ENCODE results near the gene SBF1.

Gene SBF1

DNA sequence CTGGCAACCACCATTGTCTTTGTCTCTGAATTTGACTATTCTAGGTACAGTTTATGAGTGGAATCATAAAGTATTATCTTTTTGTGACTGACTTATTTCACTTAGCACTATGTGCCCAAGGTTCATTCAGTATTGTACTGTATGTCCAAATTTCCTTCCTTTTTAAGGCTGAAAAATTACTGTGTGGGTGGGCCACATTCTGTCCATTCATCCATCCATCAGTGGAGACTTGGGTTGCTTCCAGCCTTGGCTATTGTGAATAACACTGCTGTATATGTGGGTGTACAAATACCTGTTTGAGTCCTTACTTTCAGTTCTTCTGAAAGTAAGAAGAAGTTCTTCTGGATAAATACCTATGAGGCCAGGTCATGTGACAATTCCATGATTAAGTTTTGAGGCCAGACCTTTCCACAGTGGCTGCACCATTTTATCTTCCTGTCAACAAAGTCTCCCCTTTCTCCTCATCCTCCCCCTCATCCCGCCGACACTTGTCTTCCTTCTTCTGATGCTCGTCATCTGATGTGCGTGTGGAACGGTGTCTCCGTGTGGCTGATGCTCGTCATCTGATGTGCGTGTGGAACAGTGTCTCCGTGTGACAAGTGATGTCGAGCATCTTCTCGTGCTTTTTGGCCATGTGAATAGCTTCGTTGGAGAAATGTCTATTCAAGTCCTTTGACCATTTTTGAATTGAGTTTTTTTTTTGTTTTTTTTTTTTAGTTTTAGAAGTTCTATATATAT lies 49.5 kb downstream of the SBF1 start:
- Mint-ChIP-seq H3K4me1 (no peaks in the 10 kb centered on the region), H3K9me3 (no peaks in the 10 kb centered on the region), H3K4me3 (no peak overlapping the region), H3K27me3 (no peaks in the 10 kb centered on the region), H3K27ac (ENCODE audit: low read depth) (no peak overlapping the region), H3K36me3 (ENCODE audit: insufficient read depth) (peaks cover 65% of the 10 kb centered on the region)
- no peak for ATAC-seq (replicated peaks; ENCODE audit: extremely low read depth, poor library complexity, severe bottlenecking)
- no peak for DNase-seq (ENCODE audit: low spot score in 2 of 2)

DNA sequence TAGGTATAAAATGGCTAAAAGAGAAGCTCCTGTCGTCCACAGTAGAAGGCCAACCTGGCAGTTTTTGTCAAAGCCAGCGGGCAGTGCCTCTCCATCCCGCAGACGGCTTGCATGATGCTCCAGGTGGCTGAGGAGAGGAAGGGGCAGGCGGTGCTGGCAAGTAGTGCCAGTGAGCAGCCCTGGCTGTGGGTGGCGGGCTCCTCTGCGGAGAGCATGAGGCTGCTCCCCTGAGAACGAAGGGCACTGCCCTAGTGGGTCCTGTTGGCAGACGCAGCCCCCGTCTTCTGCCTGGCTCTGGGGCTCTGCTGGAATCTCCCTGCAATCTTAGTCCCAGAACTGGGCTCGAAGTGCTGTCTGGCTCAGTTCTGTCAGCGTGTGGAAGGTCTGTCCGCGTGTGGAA lies 50.9 kb downstream of the SBF1 start:
- DNase-seq (ENCODE audit: low spot score in 2 of 2): no peak
- H3K27me3 Mint-ChIP-seq: no peaks in the 10 kb centered on the region
- no peaks in the 10 kb centered on the region for H3K9me3 Mint-ChIP-seq
- H3K36me3 Mint-ChIP-seq (ENCODE audit: insufficient read depth): peaks cover 58% of the 10 kb centered on the region
- no peak overlapping the region for H3K4me3 Mint-ChIP-seq
- H3K4me1 Mint-ChIP-seq: no peaks in the 10 kb centered on the region
- H3K27ac Mint-ChIP-seq (ENCODE audit: low read depth): no peak overlapping the region
- ATAC-seq (replicated peaks; ENCODE audit: extremely low read depth, poor library complexity, severe bottlenecking): no peak

DNA sequence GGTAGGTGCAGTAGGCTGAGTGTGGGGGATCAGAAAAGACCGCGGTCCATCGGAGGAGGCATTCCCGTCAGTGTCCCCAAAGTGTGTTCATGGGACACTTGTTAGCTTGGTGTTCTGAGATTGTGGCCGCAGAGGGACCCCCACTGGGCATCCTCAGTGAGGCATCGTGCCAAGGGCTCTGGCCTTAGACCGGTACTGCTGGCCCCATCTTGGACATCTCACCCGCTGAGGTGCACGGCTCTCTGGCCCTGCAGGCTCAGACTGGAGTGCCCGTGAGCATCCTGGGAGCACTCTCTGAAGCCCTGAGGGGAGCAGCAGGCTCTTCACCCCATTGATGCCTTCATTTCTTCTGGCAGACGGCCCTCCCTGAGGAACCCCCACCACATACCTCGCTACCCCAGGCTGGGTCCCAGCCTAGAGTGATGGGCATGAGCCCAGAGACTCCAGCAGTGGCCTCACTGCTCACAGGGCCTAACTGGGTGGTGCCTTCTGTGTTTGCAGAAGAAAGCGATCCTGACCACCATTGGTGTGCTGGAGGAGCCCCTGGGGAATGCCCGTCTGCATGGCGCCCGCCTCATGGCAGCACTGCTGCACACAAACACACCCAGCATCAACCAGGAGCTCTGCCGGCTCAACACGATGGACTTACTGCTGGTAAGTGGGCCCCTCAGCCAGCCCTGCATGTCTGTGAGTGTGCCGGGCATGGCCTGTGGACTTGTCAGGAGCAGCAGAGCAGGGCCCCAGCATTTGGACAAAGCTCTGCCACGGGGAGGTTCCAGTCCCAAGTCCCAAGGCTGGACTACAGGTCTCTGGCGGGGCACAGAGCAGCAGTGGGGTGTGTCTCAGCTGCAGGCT lies 51.6 kb downstream of the SBF1 start:
- peaks cover 54% of the 10 kb centered on the region for H3K36me3 Mint-ChIP-seq (ENCODE audit: insufficient read depth)

DNA sequence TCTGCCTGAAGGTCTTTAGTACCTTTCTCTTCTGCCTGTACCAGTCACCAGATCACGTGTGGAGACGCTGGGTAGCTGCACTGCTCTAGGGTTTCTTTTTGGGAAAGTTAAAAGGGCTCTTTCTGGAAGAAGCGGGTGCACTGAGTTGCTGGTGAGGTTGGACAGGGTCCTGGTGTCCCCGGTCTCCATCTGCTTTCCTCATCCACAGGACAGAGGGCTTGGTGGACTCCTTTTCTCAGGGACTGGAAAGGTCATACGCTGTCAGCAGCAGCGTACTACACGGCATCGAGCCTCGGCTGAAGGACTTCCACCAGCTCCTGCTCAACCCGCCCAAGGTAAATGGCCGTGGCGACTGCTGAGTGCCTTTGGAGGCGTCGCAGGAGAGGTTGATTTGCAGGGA lies 52.8 kb downstream of the SBF1 start:
- no peak for ATAC-seq (replicated peaks; ENCODE audit: extremely low read depth, poor library complexity, severe bottlenecking)
- Mint-ChIP-seq H3K4me3 (no peak overlapping the region), H3K9me3 (no peaks in the 10 kb centered on the region), H3K27me3 (no peaks in the 10 kb centered on the region), H3K36me3 (ENCODE audit: insufficient read depth) (peaks cover 51% of the 10 kb centered on the region), H3K27ac (ENCODE audit: low read depth) (no peak overlapping the region), H3K4me1 (no peaks in the 10 kb centered on the region)
- no peak for DNase-seq (ENCODE audit: low spot score in 2 of 2)

More for the DNA sequence above, 51.6 kb downstream of the SBF1 start:
- ATAC-seq (replicated peaks; ENCODE audit: extremely low read depth, poor library complexity, severe bottlenecking) (no peak), DNase-seq (ENCODE audit: low spot score in 2 of 2) (no peak)
- H3K4me1 Mint-ChIP-seq: no peaks in the 10 kb centered on the region
- no peak overlapping the region for H3K27ac Mint-ChIP-seq (ENCODE audit: low read depth)
- no peak overlapping the region for H3K4me3 Mint-ChIP-seq
- H3K9me3 Mint-ChIP-seq: no peaks in the 10 kb centered on the region
- no peaks in the 10 kb centered on the region for H3K27me3 Mint-ChIP-seq

GRCh38 chr22:50420581-50420980 lies 54.3 kb downstream of the SBF1 start:
- DNase-seq (ENCODE audit: low spot score in 2 of 2): no peak
- H3K27ac Mint-ChIP-seq (ENCODE audit: low read depth): no peak overlapping the region
- no peak for ATAC-seq (replicated peaks; ENCODE audit: extremely low read depth, poor library complexity, severe bottlenecking)
- H3K9me3 Mint-ChIP-seq: no peaks in the 10 kb centered on the region
- H3K4me3 Mint-ChIP-seq: no peak overlapping the region
- no peaks in the 10 kb centered on the region for H3K4me1 Mint-ChIP-seq
- no peaks in the 10 kb centered on the region for H3K27me3 Mint-ChIP-seq
- peaks cover 48% of the 10 kb centered on the region for H3K36me3 Mint-ChIP-seq (ENCODE audit: insufficient read depth)

GRCh38 chr22:50420015-50420414 lies 54.8 kb downstream of the SBF1 start:
- H3K27ac Mint-ChIP-seq (ENCODE audit: low read depth): no peak overlapping the region
- ATAC-seq (replicated peaks; ENCODE audit: extremely low read depth, poor library complexity, severe bottlenecking) (no peak), DNase-seq (ENCODE audit: low spot score in 2 of 2) (no peak)
- H3K4me1 Mint-ChIP-seq: no peaks in the 10 kb centered on the region
- no peaks in the 10 kb centered on the region for H3K9me3 Mint-ChIP-seq
- H3K27me3 Mint-ChIP-seq: no peaks in the 10 kb centered on the region
- H3K36me3 Mint-ChIP-seq (ENCODE audit: insufficient read depth): peaks cover 50% of the 10 kb centered on the region
- H3K4me3 Mint-ChIP-seq: no peak overlapping the region

- ATAC-seq (replicated peaks; ENCODE audit: extremely low read depth, poor library complexity, severe bottlenecking) (no peak), DNase-seq (ENCODE audit: low spot score in 2 of 2) (no peak)
- Mint-ChIP-seq H3K27ac (ENCODE audit: low read depth) (no peak overlapping the region), H3K36me3 (ENCODE audit: insufficient read depth) (peaks cover 45% of the 10 kb centered on the region), H3K4me3 (no peak overlapping the region), H3K4me1 (no peaks in the 10 kb centered on the region), H3K9me3 (no peaks in the 10 kb centered on the region), H3K27me3 (no peaks in the 10 kb centered on the region)
Observed at GRCh38 chr22:50419116-50419515, 55.7 kb downstream of the SBF1 start.

GRCh38 chr22:50418624-50419023 lies 56.2 kb downstream of the SBF1 start:
- DNase-seq (ENCODE audit: low spot score in 2 of 2) (no peak), ATAC-seq (replicated peaks; ENCODE audit: extremely low read depth, poor library complexity, severe bottlenecking) (no peak)
- Mint-ChIP-seq H3K4me1 (no peaks in the 10 kb centered on the region), H3K9me3 (no peaks in the 10 kb centered on the region), H3K27ac (ENCODE audit: low read depth) (no peak overlapping the region), H3K36me3 (ENCODE audit: insufficient read depth) (peaks cover 41% of the 10 kb centered on the region), H3K27me3 (no peaks in the 10 kb centered on the region), H3K4me3 (no peak overlapping the region)

DNA sequence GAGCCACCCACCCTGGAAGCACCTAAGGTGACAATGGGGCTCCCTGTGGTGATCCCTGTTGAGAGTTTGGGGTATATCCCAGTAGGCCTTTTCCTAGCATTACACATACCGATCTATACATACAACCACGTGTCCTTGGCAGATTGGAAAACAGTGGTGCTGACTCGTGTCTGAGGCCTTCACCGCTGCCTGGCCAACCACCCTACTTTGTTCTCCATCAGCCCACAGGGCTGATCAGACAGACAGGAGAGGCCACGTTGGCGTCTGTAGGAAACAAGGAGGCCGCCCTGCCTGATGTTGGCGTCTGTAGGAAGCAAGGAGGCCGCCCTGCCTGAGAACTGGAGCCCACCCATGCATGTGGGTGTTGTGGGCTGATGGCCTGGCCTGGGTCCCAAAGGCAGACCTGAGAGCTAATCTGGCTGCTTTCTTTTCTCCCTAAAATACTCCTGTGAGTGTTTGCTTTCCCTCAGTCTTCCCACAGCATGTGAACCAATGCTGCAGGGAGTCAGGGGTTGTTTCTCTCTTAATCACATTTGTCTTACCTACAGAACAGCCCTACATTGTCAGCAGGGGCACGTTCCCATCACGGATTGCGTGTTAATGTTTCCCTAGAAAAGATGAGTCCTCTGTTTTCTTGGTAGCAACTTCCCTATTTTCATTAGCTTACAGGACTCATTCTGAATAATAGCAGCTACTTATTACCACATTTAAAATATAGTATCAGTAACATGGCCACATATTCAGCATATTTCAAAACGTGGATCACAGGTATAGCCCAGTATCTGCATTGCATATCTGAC lies 57.2 kb downstream of the SBF1 start:
- peaks cover 37% of the 10 kb centered on the region for H3K36me3 Mint-ChIP-seq (ENCODE audit: insufficient read depth)
- DNase-seq (ENCODE audit: low spot score in 2 of 2) (no peak), ATAC-seq (replicated peaks; ENCODE audit: extremely low read depth, poor library complexity, severe bottlenecking) (no peak)
- H3K4me3 Mint-ChIP-seq: no peak overlapping the region
- no peaks in the 10 kb centered on the region for H3K9me3 Mint-ChIP-seq
- H3K4me1 Mint-ChIP-seq: no peaks in the 10 kb centered on the region
- H3K27ac Mint-ChIP-seq (ENCODE audit: low read depth): no peak overlapping the region
- no peaks in the 10 kb centered on the region for H3K27me3 Mint-ChIP-seq

DNA sequence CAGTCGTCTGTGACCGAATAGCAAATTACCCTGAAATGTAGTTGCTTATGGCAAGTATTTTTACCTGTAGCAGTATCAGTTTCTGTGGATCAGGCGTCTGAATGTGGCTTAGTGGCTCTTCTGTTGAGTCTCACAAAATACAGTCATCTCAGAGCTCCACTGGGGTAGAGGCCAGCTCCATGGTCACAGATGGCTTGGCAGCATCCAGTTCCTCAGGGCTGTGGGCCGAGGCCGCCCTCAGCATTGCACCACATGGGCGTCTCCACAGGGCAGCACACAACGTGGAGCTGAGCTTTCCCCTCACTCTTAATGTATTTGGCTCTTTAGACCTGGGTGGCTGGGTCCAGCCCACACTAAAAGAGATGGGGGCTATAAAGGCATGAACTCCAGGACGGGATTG lies 57.8 kb downstream of the SBF1 start:
- ATAC-seq (replicated peaks; ENCODE audit: extremely low read depth, poor library complexity, severe bottlenecking): no peak
- Mint-ChIP-seq H3K27ac (ENCODE audit: low read depth) (no peak overlapping the region), H3K36me3 (ENCODE audit: insufficient read depth) (peaks cover 37% of the 10 kb centered on the region), H3K27me3 (no peaks in the 10 kb centered on the region), H3K4me3 (no peak overlapping the region), H3K9me3 (no peaks in the 10 kb centered on the region), H3K4me1 (no peaks in the 10 kb centered on the region)
- no peak for DNase-seq (ENCODE audit: low spot score in 2 of 2)

DNA sequence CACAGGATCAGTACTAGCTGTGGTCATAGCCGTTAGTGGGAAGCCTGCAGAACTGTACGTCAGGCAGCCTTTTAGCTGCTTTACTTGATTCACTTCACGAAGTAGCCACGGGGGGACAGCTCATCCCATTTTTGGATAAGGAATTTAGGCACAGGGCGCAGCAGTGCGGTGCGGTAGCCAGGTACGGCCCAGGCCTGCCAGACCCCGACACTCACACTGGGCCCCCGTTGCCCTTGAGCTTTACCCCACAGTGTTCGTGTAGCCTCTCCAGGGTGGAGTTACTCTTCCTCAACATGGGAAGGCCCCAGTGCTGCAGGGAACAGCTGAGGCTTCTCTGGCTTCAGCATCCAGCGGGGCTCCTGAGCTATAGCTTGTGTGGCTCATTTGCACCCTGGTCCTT lies 59.4 kb downstream of the SBF1 start:
- Mint-ChIP-seq H3K27ac (ENCODE audit: low read depth) (no peak overlapping the region), H3K4me1 (no peaks in the 10 kb centered on the region), H3K4me3 (no peak overlapping the region), H3K9me3 (no peaks in the 10 kb centered on the region), H3K27me3 (no peaks in the 10 kb centered on the region), H3K36me3 (ENCODE audit: insufficient read depth) (peaks cover 32% of the 10 kb centered on the region)
- ATAC-seq (replicated peaks; ENCODE audit: extremely low read depth, poor library complexity, severe bottlenecking) (no peak), DNase-seq (ENCODE audit: low spot score in 2 of 2) (no peak)

DNA sequence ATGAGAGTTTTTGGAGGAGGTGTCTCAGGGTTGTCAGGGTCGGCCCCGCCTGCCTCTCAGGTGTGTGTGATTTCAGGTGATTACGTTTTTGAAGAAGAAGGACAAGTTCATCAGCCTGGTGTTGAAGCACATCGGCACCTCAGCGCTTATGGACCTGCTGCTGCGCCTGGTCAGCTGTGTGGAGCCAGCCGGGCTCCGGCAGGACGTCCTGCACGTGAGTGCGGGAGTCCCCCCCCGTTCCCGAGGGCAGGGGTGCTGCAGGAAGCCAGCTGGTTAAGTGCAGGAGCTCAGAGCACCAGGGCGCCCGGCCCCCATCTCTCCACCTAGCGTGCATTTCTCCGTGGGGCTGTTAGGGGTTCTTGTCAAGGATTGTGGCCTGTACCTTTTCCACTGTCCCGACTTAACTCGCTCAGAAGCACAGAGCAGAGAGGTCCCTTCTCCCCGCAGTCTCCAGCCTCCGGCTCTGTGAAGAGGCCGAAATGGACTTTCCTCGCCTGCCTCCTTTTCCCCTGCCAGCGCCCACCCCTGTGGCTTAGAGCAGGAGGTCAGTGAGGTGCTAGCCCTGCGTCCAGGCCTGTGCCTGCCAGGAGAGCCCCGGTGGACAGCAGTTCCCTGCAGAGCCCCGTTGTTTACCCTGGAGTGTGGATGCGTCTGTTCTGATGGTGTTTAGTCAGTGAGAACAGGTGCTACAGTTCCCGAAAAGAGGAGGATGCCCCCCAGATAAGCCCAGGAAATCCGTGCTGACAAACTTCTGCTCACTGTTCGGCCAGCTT lies 60.2 kb downstream of the SBF1 start:
- H3K4me3 Mint-ChIP-seq: no peak overlapping the region
- H3K4me1 Mint-ChIP-seq: no peaks in the 10 kb centered on the region
- H3K36me3 Mint-ChIP-seq (ENCODE audit: insufficient read depth): peaks cover 35% of the 10 kb centered on the region
- H3K27me3 Mint-ChIP-seq: no peaks in the 10 kb centered on the region
- DNase-seq (ENCODE audit: low spot score in 2 of 2) (no peak), ATAC-seq (replicated peaks; ENCODE audit: extremely low read depth, poor library complexity, severe bottlenecking) (no peak)
- no peaks in the 10 kb centered on the region for H3K9me3 Mint-ChIP-seq
- H3K27ac Mint-ChIP-seq (ENCODE audit: low read depth): no peak overlapping the region

Data from central memory CD8-positive, alpha-beta T cell (primary cell).